Keratinocyte (primary cell): ENCODE measurements around the gene RPN1. TPM values are rescaled to one million over a fixed set of nuclear protein-coding genes. Genes with fewer than 3 reads are reported as not detected.

Experiments used
- DNase-seq: peaks from one replicate; pipeline ENCODE4 v3.0.0-alpha.2; 2011; ENCODE audit warnings: low read depth, missing footprints, low spot score
- FAIRE-seq: peaks from 2 replicates; lab custom pipeline; 2011; peaks lifted over from hg19 to GRCh38; lab: Jason Lieb, UNC
- H2AFZ ChIP-seq: 2 replicates; pipeline ENCODE4 v1.6.0; 2012; ENCODE audit warnings: low read length, control low read depth, inconsistent platforms; ENCODE audit not compliant: control insufficient read depth
- H3K27ac ChIP-seq: 2 replicates; pipeline ENCODE4 v1.5.1; 2011; ENCODE audit warnings: low read length; ENCODE audit not compliant: control insufficient read depth, insufficient read depth
- H3K27me3 ChIP-seq: 3 replicates; pipeline ENCODE4 v1.6.0; 2011; ENCODE audit warnings: low read length; ENCODE audit not compliant: control insufficient read depth, insufficient read depth; ENCODE audit errors: extremely low read depth
- H3K36me3 ChIP-seq, 2 experiments: 2 replicates in 1 of 2; 3 replicates in 1 of 2; pipeline ENCODE4 v1.5.1; 2011; ENCODE audit warnings: low read length in 2 of 2, mild to moderate bottlenecking in 1 of 2; ENCODE audit not compliant: control insufficient read depth in 2 of 2, insufficient read depth in 2 of 2; ENCODE audit errors: extremely low read depth in 1 of 2
- H3K4me1 ChIP-seq: 3 replicates; pipeline ENCODE4 v1.5.1; 2011; ENCODE audit warnings: low read length; ENCODE audit not compliant: control insufficient read depth, insufficient read depth; ENCODE audit errors: extremely low read depth
- H3K4me2 ChIP-seq: 3 replicates; pipeline ENCODE4 v1.6.0; 2011; ENCODE audit warnings: low read depth, low read length; ENCODE audit not compliant: control insufficient read depth, insufficient read depth; ENCODE audit errors: extremely low read depth
- H3K4me3 ChIP-seq, 3 experiments: fragments of 200-600 bp in 1 of 3; sonication (generic) in 1 of 3; 2 replicates in 2 of 3; 3 replicates in 1 of 3; pipeline ENCODE4 v1.5.1; 2011 to 2016; ENCODE audit warnings: low read length in 3 of 3, mild to moderate bottlenecking in 3 of 3, control low read depth in 2 of 3, inconsistent platforms in 1 of 3, low read depth in 1 of 3, mixed read lengths in 1 of 3, mixed run types in 1 of 3, moderate library complexity in 1 of 3; ENCODE audit not compliant: control insufficient read depth in 2 of 3, insufficient read depth in 2 of 3; ENCODE audit errors: extremely low read depth in 1 of 3
- H3K79me2 ChIP-seq: 2 replicates; pipeline ENCODE4 v1.6.0; 2012; ENCODE audit warnings: low read length; ENCODE audit not compliant: control insufficient read depth, insufficient read depth
- H3K9ac ChIP-seq: 3 replicates; pipeline ENCODE4 v1.6.0; 2011; ENCODE audit warnings: low read length; ENCODE audit not compliant: control insufficient read depth, insufficient read depth; ENCODE audit errors: extremely low read depth
- H3K9me1 ChIP-seq: 3 replicates; pipeline ENCODE4 v1.6.0; 2011; ENCODE audit warnings: low read length; ENCODE audit not compliant: control insufficient read depth, insufficient read depth; ENCODE audit errors: extremely low read depth
- H3K9me3 ChIP-seq: 2 replicates; pipeline ENCODE4 v1.5.1; 2012; ENCODE audit warnings: low read depth, low read length; ENCODE audit not compliant: control insufficient read depth
- H4K20me1 ChIP-seq: 3 replicates; pipeline ENCODE4 v1.6.0; 2011; ENCODE audit warnings: low read length; ENCODE audit not compliant: control insufficient read depth, insufficient read depth; ENCODE audit errors: extremely low read depth
- CTCF ChIP-seq, 3 experiments: IDR thresholded peaks in 1 of 3; conservative IDR thresholded peaks in 1 of 3; optimal IDR thresholded peaks in 1 of 3; 2 replicates in 2 of 3; 3 replicates in 1 of 3; pipeline versions ENCODE3 to v1.5.1; 2011; ENCODE audit warnings: low read length in 3 of 3, mild to moderate bottlenecking in 3 of 3, moderate library complexity in 2 of 3, control low read depth in 1 of 3, inconsistent platforms in 1 of 3; ENCODE audit not compliant: insufficient read depth in 2 of 3; ENCODE audit errors: extremely low read depth in 1 of 3
- EZH2 ChIP-seq: IDR thresholded peaks from one replicate; pipeline ENCODE4 v1.6.1; 2012; ENCODE audit warnings: inconsistent platforms, mild to moderate bottlenecking, low read length, moderate library complexity
- dilution Hi-C: fragments of 300-500 bp; cut with MboI; formaldehyde crosslinking; loops from one replicate; pipeline ENCODE4 v1.7.0; 2020; ENCODE audit warnings: low sequenced_read_pairs; ENCODE audit not compliant: extremely low pct_ligation_motif_present
- polyA plus RNA-seq, 5 experiments: library from polyadenylated mRNA; depleted of rRNA in 3 of 5; stranded (reverse) in 3 of 5; stranded (forward) in 1 of 5; unstranded in 1 of 5; fragments of >200 nt; gene quantifications; 1 replicate in 1 of 5; 2 replicates in 3 of 5; 3 replicates in 1 of 5; pipeline versions ENCODE4 v1.2.1 to v1.2.3, GENCODE V29; 2011 to 2012; ENCODE audit warnings: missing spikeins in 2 of 5, low read depth in 1 of 5, low replicate concordance in 1 of 5

Gene RPN1
- polyA plus RNA-seq, 1 donor (not counting 4 experiments of a cell fraction or from before 2014, with no cell fraction given) = 350 TPM

- dilution Hi-C loops = no loop called here
- no peak for FAIRE-seq
- no peak for TF ChIP-seq CTCF (optimal IDR thresholded peaks at IDR 0.05 in 1 of 3, IDR thresholded peaks at IDR 0.05 in 1 of 3, conservative IDR thresholded peaks at IDR 0.05 in 1 of 3; ENCODE audit: extremely low read depth in 1 of 3, insufficient read depth in 2 of 3, low read length in 3 of 3)
- no peak for TF ChIP-seq EZH2
- Histone ChIP-seq H3K4me1 (peaks cover 17% of the 10 kb centered on the region), H3K9me1 (no peaks in the 10 kb centered on the region), H3K36me3 (peaks cover 9 to 11% of the 10 kb centered on the region in 2 experiments), H3K4me2 (no peak overlapping the region), H3K27me3 (no peaks in the 10 kb centered on the region), H3K9me3 (no peaks in the 10 kb centered on the region), H3K4me3 (no peak overlapping the region), H2AFZ (no peak overlapping the region), H3K9ac (no peak overlapping the region), H3K79me2 (peaks cover 15% of the 10 kb centered on the region), H4K20me1 (no peaks in the 10 kb centered on the region), H3K27ac (no peak overlapping the region)
- DNase-seq = no peak
Measured at GRCh38 chr3:128614076-128614475, 36.5 kb downstream of the RPN1 start.

GRCh38 chr3:128613083-128613829 is 37.4 kb downstream of the RPN1 start:
- no peaks in the 10 kb centered on the region for H4K20me1 ChIP-seq
- H3K79me2 ChIP-seq = peaks cover 8% of the 10 kb centered on the region
- H3K27me3 ChIP-seq = no peaks in the 10 kb centered on the region
- H2AFZ ChIP-seq = no peak overlapping the region
- no peak overlapping the region for H3K4me3 ChIP-seq
- no peak overlapping the region for H3K4me2 ChIP-seq
- no peak overlapping the region for H3K9ac ChIP-seq
- DNase-seq = no peak
- H3K27ac ChIP-seq = no peak overlapping the region
- no peaks in the 10 kb centered on the region for H3K9me3 ChIP-seq
- TF ChIP-seq CTCF (optimal IDR thresholded peaks at IDR 0.05 in 1 of 3, IDR thresholded peaks at IDR 0.05 in 1 of 3, conservative IDR thresholded peaks at IDR 0.05 in 1 of 3; ENCODE audit: extremely low read depth in 1 of 3, insufficient read depth in 2 of 3, low read length in 3 of 3) (no peak), EZH2 (no peak)
- dilution Hi-C loops = no loop called here
- no peak for FAIRE-seq
- H3K36me3 ChIP-seq = peaks cover 6 to 8% of the 10 kb centered on the region in 2 experiments
- peaks cover 8% of the 10 kb centered on the region for H3K4me1 ChIP-seq
- H3K9me1 ChIP-seq = no peaks in the 10 kb centered on the region
